Measurements from ENCODE around the gene SLC13A4. TPM values are rescaled to one million over a fixed set of nuclear protein-coding genes. Genes with fewer than 3 reads are reported as not detected.

Gene SLC13A4
- polyA plus RNA-seq, 1 experiment = 0.04 TPM

DNA sequence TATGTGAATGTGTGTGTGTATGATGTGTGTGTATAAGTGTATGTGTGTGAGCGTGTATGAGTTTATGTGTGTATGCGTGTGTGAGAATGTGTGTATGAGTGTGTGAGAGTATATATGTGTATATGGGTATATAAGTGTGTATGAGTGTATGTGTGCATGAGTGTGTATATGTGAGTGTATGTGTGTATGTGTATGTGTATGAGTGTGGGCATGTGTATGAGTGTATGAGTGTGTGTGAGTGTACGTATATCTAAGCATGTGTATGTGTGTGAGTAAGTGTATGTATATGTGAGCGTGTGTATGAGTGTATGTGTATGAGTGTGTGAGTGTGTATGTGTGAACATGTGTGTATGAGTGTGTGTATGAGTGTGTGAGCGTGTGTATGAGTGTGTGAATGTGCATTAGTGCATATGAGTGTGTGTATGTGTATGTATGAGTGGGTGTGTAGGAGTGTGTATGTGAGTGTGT is 12.9 kb downstream of the SLC13A4 start:
- POLR2A ChIA-PET = no interaction called here
- TF ChIP-seq, protein P1, sequence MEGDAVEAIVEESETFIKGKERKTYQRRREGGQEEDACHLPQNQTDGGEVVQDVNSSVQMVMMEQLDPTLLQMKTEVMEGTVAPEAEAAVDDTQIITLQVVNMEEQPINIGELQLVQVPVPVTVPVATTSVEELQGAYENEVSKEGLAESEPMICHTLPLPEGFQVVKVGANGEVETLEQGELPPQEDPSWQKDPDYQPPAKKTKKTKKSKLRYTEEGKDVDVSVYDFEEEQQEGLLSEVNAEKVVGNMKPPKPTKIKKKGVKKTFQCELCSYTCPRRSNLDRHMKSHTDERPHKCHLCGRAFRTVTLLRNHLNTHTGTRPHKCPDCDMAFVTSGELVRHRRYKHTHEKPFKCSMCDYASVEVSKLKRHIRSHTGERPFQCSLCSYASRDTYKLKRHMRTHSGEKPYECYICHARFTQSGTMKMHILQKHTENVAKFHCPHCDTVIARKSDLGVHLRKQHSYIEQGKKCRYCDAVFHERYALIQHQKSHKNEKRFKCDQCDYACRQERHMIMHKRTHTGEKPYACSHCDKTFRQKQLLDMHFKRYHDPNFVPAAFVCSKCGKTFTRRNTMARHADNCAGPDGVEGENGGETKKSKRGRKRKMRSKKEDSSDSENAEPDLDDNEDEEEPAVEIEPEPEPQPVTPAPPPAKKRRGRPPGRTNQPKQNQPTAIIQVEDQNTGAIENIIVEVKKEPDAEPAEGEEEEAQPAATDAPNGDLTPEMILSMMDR (IDR thresholded peaks at IDR 0.05; ENCODE audit: insufficient read depth, low read depth, low read length) = no peak
- Histone ChIP-seq H3K4me3 (ENCODE audit: low read depth, low read length) (no peak overlapping the region), H3K27me3 (ENCODE audit: control insufficient read depth, insufficient read depth, low read length) (no peaks in the 10 kb centered on the region), H3K36me3 (ENCODE audit: control insufficient read depth, insufficient read depth, low read length) (no peaks in the 10 kb centered on the region)
- DNase-seq (ENCODE audit: low read depth) = no peak
- CTCF ChIA-PET = interaction anchor here (1.2 to 1.4 kb wide), 2 partner anchors 10 to 14 kb away, joined by 3 to 5 read pairs; no protein-coding TSS in a partner anchor

DNA sequence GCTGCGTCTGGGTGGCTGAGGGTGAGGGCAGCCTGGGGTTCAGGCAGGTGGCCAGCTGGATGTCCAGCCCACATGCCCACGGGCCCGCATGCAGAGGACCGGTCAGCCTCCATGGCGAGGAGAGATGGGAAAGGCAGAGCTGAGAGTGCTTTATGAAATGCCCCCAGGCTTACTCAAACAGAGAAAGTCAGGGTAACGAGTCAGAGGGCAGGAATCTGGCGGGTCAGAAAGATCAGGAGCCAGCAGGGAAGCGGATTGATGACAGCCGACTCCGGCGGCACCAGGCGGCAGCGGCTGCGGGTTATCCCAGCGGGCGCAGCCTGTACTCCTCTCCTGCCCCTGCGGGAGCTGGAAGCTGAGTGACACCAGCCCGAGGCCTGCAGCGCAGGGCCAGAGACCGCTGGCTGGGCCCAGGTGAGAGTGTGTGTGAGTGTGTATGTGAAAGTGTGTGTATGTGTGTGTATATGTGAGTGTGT is 13.4 kb downstream of the SLC13A4 start:
- TF ChIP-seq, protein P1 (IDR thresholded peaks at IDR 0.05; ENCODE audit: insufficient read depth, low read depth, low read length) = no peak
- Histone ChIP-seq H3K36me3 (ENCODE audit: control insufficient read depth, insufficient read depth, low read length) (no peaks in the 10 kb centered on the region), H3K27me3 (ENCODE audit: control insufficient read depth, insufficient read depth, low read length) (no peaks in the 10 kb centered on the region), H3K4me3 (ENCODE audit: low read depth, low read length) (no peak overlapping the region)
- DNase-seq (ENCODE audit: low read depth) = no peak
- ChIA-PET POLR2A (interaction anchor here (0.5 to 0.7 kb wide), 2 partner anchors 29 to 30 kb away, joined by 3 to 4 read pairs; no protein-coding TSS in a partner anchor), CTCF (interaction anchor here (0.7 to 1.4 kb wide), 3 partner anchors 10 to 41 kb away, joined by 3 to 5 read pairs (median 3); no protein-coding TSS in a partner anchor)

DNA sequence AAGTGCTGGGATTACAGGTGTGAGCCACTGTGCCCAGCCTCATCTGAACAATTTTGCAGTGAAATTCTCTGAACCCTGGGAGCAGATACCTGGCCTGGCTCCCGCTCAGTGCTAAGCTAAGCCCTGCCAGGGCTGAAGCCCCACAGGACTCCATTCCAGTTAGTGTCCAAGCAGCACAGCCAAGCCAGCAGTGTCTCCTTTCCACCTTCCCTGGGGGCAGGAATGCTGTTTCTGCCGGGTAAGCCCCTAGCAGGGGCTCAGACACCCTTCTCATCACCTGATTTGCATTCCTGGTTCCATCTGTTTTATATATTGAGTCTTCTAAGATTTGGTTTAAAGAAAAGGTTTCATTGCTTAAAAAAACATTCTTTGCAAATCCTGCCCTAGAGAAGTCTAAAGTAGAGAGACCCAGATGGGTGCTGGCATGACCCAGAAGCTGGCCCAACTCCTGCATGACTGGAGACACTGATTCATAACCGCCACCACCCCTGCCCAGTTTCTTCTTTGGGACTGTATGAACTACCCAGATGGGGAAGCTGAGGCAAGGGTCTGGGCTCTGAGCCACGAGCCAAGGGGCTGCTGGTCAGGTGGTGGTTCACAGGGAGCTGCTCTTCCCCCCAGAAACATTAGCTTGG is 14.0 kb downstream of the SLC13A4 start:
- no peaks in the 10 kb centered on the region for H3K27me3 ChIP-seq (ENCODE audit: control insufficient read depth, insufficient read depth, low read length)
- no peaks in the 10 kb centered on the region for H3K36me3 ChIP-seq (ENCODE audit: control insufficient read depth, insufficient read depth, low read length)
- no peak for DNase-seq (ENCODE audit: low read depth)
- POLR2A ChIA-PET = interaction anchor here (0.5 to 0.7 kb wide), 2 partner anchors 30 to 31 kb away, joined by 3 to 4 read pairs; no protein-coding TSS in a partner anchor
- CTCF ChIA-PET = interaction anchor here (0.7 to 1.4 kb wide), 6 partner anchors 9 to 87 kb away, joined by 3 to 5 read pairs (median 3); no protein-coding TSS in a partner anchor
- TF ChIP-seq, protein P1 (IDR thresholded peaks at IDR 0.05; ENCODE audit: insufficient read depth, low read depth, low read length) = no peak
- H3K4me3 ChIP-seq (ENCODE audit: low read depth, low read length) = no peak overlapping the region

DNA sequence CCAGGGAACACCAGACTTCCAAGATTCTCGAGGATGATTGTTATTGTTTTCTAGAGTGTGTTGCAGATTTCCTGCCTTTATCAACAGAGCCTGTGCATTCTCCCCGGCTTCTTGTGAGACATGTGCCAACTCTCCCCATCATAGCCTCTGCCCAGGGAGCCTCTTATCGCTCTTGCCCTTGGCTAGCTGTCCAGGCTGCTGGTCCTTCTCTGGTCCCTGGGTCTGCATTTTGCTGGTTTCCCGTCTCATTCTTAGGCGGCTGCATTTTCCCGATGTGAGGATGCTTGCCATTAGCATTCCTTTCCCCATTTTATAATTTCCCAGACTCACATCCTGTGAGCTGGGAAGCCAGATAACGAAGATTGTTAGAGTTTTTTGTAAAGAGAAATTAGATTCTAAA is 15.2 kb downstream of the SLC13A4 start:
- no peak overlapping the region for H3K4me3 ChIP-seq (ENCODE audit: low read depth, low read length)
- TF ChIP-seq, protein P1 (IDR thresholded peaks at IDR 0.05; ENCODE audit: insufficient read depth, low read depth, low read length) = no peak
- no peak for DNase-seq (ENCODE audit: low read depth)
- H3K27me3 ChIP-seq (ENCODE audit: control insufficient read depth, insufficient read depth, low read length) = no peaks in the 10 kb centered on the region
- ChIA-PET CTCF (interaction anchor here (0.8 to 3.2 kb wide), 4 partner anchors 12 to 82 kb away, joined by 3 to 16 read pairs (median 4); no protein-coding TSS in a partner anchor), POLR2A (no interaction called here)
- no peaks in the 10 kb centered on the region for H3K36me3 ChIP-seq (ENCODE audit: control insufficient read depth, insufficient read depth, low read length)

DNA sequence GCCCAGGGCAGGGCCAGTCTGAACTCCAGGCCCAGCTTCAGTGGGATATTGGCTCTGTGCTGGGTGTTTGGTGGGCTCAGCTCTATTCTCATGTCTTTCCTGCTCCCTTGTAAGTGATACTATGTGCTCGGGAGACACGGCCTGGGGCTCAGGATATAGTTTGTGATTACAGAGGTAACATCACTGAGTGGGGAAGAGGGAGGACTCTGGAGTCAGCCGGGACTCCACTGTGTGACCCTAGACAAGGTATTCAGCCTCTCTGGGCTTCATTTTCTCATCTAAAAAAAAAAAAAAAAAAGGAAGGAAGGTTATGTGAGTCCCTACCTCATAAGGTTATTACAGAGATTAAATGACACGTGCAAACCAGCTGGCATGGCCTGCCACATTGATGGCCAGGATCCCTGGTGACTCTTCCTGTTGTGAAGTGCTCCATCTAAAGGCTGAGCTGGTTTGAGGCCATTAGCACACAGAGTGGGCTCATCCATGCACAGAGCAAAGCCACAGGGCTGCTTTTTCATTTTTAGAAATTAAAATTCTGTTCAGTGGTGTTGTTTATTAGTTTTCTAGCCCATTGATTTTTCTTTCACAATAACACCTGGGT is 15.7 kb downstream of the SLC13A4 start:
- Histone ChIP-seq H3K4me3 (ENCODE audit: low read depth, low read length) (no peak overlapping the region), H3K36me3 (ENCODE audit: control insufficient read depth, insufficient read depth, low read length) (no peaks in the 10 kb centered on the region), H3K27me3 (ENCODE audit: control insufficient read depth, insufficient read depth, low read length) (no peaks in the 10 kb centered on the region)
- TF ChIP-seq, protein P1 (IDR thresholded peaks at IDR 0.05; ENCODE audit: insufficient read depth, low read depth, low read length) = no peak
- POLR2A ChIA-PET = interaction anchor here (0.5 kb wide), 1 partner anchor 1017 kb away, joined by 6 read pairs; no protein-coding TSS in a partner anchor
- DNase-seq (ENCODE audit: low read depth) = no peak
- CTCF ChIA-PET = interaction anchor here (0.8 to 3.2 kb wide), 8 partner anchors 11 to 82 kb away, joined by 3 to 16 read pairs (median 4); no protein-coding TSS in a partner anchor
